ENCODE results near the gene APOH. TPM values are rescaled to one million over a fixed set of nuclear protein-coding genes. Genes with fewer than 3 reads are reported as not detected.

The APOH gene
- total RNA-seq, 1 donor from 2014 or later, result not detected

- H3K4me3 ChIP-seq (ENCODE audit: low read depth, low read length), result no peak overlapping the region
- no peaks in the 10 kb centered on the region for H3K36me3 ChIP-seq (ENCODE audit: control insufficient read depth, insufficient read depth, low read length)
- peak; percentile 16 for DNase-seq (ENCODE audit: low read depth)
- H3K27me3 ChIP-seq (ENCODE audit: control insufficient read depth, insufficient read depth, low read length), result no peaks in the 10 kb centered on the region
- TF ChIP-seq CTCF (IDR thresholded peaks at IDR 0.05; ENCODE audit: insufficient read depth, low read length, poor library complexity, severe bottlenecking), result peak; percentile 77
Observed at GRCh38 chr17:66200685-66201092, 28.5 kb downstream of the APOH start.

- no peak for TF ChIP-seq CTCF (IDR thresholded peaks at IDR 0.05; ENCODE audit: insufficient read depth, low read length, poor library complexity, severe bottlenecking)
- no peak for DNase-seq (ENCODE audit: low read depth)
- Histone ChIP-seq H3K36me3 (ENCODE audit: control insufficient read depth, insufficient read depth, low read length) (no peaks in the 10 kb centered on the region), H3K4me3 (ENCODE audit: low read depth, low read length) (no peak overlapping the region), H3K27me3 (ENCODE audit: control insufficient read depth, insufficient read depth, low read length) (no peaks in the 10 kb centered on the region)
Observed at GRCh38 chr17:66198242-66198641, 31.0 kb downstream of the APOH start.

GRCh38 chr17:66192378-66192687 lies 36.9 kb downstream of the APOH start:
- H3K36me3 ChIP-seq (ENCODE audit: control insufficient read depth, insufficient read depth, low read length), result no peaks in the 10 kb centered on the region
- H3K4me3 ChIP-seq (ENCODE audit: low read depth, low read length), result peak overlapping the region; percentile 70
- no peak for TF ChIP-seq CTCF (IDR thresholded peaks at IDR 0.05; ENCODE audit: insufficient read depth, low read length, poor library complexity, severe bottlenecking)
- H3K27me3 ChIP-seq (ENCODE audit: control insufficient read depth, insufficient read depth, low read length), result no peaks in the 10 kb centered on the region
- no peak for DNase-seq (ENCODE audit: low read depth)

GRCh38 chr17:66191593-66192377 lies 37.4 kb downstream of the APOH start, which contains the start of gene CEP112:
Gene CEP112, minus strand, starts transcription at chr17:66192133.
- Histone ChIP-seq H3K27me3 (ENCODE audit: control insufficient read depth, insufficient read depth, low read length) (no peaks in the 10 kb centered on the region), H3K4me3 (ENCODE audit: low read depth, low read length) (peak within 1 kb of the TSS; percentile 70), H3K36me3 (ENCODE audit: control insufficient read depth, insufficient read depth, low read length) (no peaks in the 10 kb centered on the region)
- peak; percentile 23 for DNase-seq (ENCODE audit: low read depth)
- no peak for TF ChIP-seq CTCF (IDR thresholded peaks at IDR 0.05; ENCODE audit: insufficient read depth, low read length, poor library complexity, severe bottlenecking)

GRCh38 chr17:66190738-66191592 lies 38.2 kb downstream of the APOH start:
- H3K36me3 ChIP-seq (ENCODE audit: control insufficient read depth, insufficient read depth, low read length), result no peaks in the 10 kb centered on the region
- H3K4me3 ChIP-seq (ENCODE audit: low read depth, low read length), result peak overlapping the region; percentile 70
- H3K27me3 ChIP-seq (ENCODE audit: control insufficient read depth, insufficient read depth, low read length), result no peaks in the 10 kb centered on the region
- no peak for DNase-seq (ENCODE audit: low read depth)
- TF ChIP-seq CTCF (IDR thresholded peaks at IDR 0.05; ENCODE audit: insufficient read depth, low read length, poor library complexity, severe bottlenecking), result no peak

All from kidney epithelial cell (primary cell).